K562 (cell line): ENCODE data around the gene SLC26A6. TPM values are rescaled to one million over a fixed set of nuclear protein-coding genes. Genes with fewer than 3 reads are reported as not detected.
A peak's percentile ranks its signal among the peaks of the same experiment; 100 is the strongest.

ENCODE experiments used
- CAMTA2 ChIP-seq: fragments of 250-450 bp; sonication (Bioruptor Pico); conservative IDR thresholded peaks from 2 replicates; pipeline ENCODE4 v1.5.1; 2022
- CBFB ChIP-seq: sonication (generic); formaldehyde crosslinking; IDR thresholded peaks from 2 replicates; pipeline ENCODE4 v1.4.0; 2020; ENCODE audit warnings: mild to moderate bottlenecking, missing genetic modification reagents
- CTBP1 ChIP-seq: fragments of 450-650 bp; IDR thresholded peaks from 2 replicates; pipeline ENCODE4 v1.6.1; 2016; ENCODE audit warnings: borderline replicate concordance
- CXXC5 ChIP-seq: fragments of 250-450 bp; sonication (Bioruptor Pico); IDR thresholded peaks from 2 replicates; pipeline ENCODE4 v1.8.0; 2022; ENCODE audit warnings: inconsistent platforms, mild to moderate bottlenecking, moderate library complexity
- EP400 ChIP-seq: fragments of 450-650 bp; IDR thresholded peaks from 2 replicates; pipeline ENCODE4 v1.6.1; 2017; ENCODE audit warnings: antibody characterized with exemption, mild to moderate bottlenecking, moderate library complexity
- FOXJ2 ChIP-seq: fragments of 200-800 bp; sonication (Bioruptor generic); IDR thresholded peaks from 2 replicates; pipeline ENCODE4 v1.6.1; 2016; ENCODE audit warnings: missing genetic modification characterization, missing compliant biosample characterization
- GTF2E2 ChIP-seq: fragments of 200-800 bp; sonication (Bioruptor generic); IDR thresholded peaks from 2 replicates; pipeline ENCODE4 v1.6.1; 2016; ENCODE audit warnings: missing genetic modification characterization, missing compliant biosample characterization
- KDM2B ChIP-seq: fragments of 250-450 bp; sonication (Bioruptor Pico); IDR thresholded peaks from 2 replicates; pipeline ENCODE4 v1.8.0; 2021; ENCODE audit warnings: mild to moderate bottlenecking, moderate library complexity
- RBM14 ChIP-seq: fragments of 200-400 bp; formaldehyde crosslinking; IDR thresholded peaks from 2 replicates; pipeline ENCODE4 v1.6.1; 2018; ENCODE audit warnings: low read depth, mild to moderate bottlenecking, low read length, moderate library complexity, borderline replicate concordance; ENCODE audit not compliant: insufficient read depth
- SUPT5H ChIP-seq: fragments of 450-650 bp; IDR thresholded peaks from 2 replicates; pipeline ENCODE4 v1.6.1; 2016
- TOE1 ChIP-seq, 2 experiments: fragments of 450-650 bp in 1 of 2; sonication (generic) in 1 of 2; formaldehyde crosslinking in 1 of 2; IDR thresholded peaks; 2 replicates each; pipeline versions ENCODE4 v1.7.1 to v1.8.0; 2016 to 2022; ENCODE audit warnings: borderline replicate concordance in 2 of 2, mild to moderate bottlenecking in 2 of 2, antibody characterized with exemption in 1 of 2, inconsistent platforms in 1 of 2, low read depth in 1 of 2, missing genetic modification reagents in 1 of 2, moderate library complexity in 1 of 2
- ZKSCAN1 ChIP-seq: fragments of 150-350 bp; IDR thresholded peaks from 2 replicates; pipeline ENCODE4 v1.6.1; 2016; ENCODE audit warnings: low read depth, low read length
- ZNF41 ChIP-seq: fragments of 250-450 bp; sonication (Bioruptor Pico); conservative IDR thresholded peaks from 2 replicates; pipeline ENCODE4 v1.4.0; 2020; ENCODE audit warnings: mild to moderate bottlenecking
- ZNF668 ChIP-seq: fragments of 250-450 bp; sonication (Bioruptor Pico); IDR thresholded peaks from 2 replicates; pipeline ENCODE4 v1.8.0; 2022; ENCODE audit warnings: mild to moderate bottlenecking, inconsistent platforms
- ZNF764 ChIP-seq: fragments of 250-450 bp; sonication (Bioruptor Pico); IDR thresholded peaks from 2 replicates; pipeline ENCODE4 v1.4.0; 2020; ENCODE audit warnings: low read depth, mild to moderate bottlenecking, moderate library complexity
- polyA plus RNA-seq, 8 experiments: library from polyadenylated mRNA; depleted of rRNA in 4 of 8; stranded (reverse) in 5 of 8; unstranded in 3 of 8; fragments of >200 nt; fragmentation: Nextera tagmentation in 2 of 8; fragmentation: Illumina TruSeq in 1 of 8; extraction: Ambion mirVana in 2 of 8; extraction: Trizol in 1 of 8; gene quantifications; 2 replicates each; pipeline versions ENCODE4 v1.2.1 to v1.2.3, GENCODE V29; 2011 to 2014; ENCODE audit warnings: inconsistent platforms in 1 of 8, missing spikeins in 1 of 8
- total RNA-seq, 7 experiments: library from RNA; depleted of rRNA in 6 of 7; stranded (reverse); fragments of >200 nt in 6 of 7; fragmentation: Illumina TruSeq in 2 of 7; extraction: Trizol in 2 of 7; gene quantifications; 2 replicates each; pipeline versions ENCODE4 v1.2.1 to v1.2.3, GENCODE V29; 2011 to 2021; ENCODE audit warnings: low replicate concordance in 1 of 7
- TF ChIP-seq, protein P1 (sequence below), 2 experiments: IDR thresholded peaks; 2 replicates each; pipeline ENCODE4 v1.6.1; 2012; ENCODE audit warnings: improper control_type of control experiment in 2 of 2, low read depth in 2 of 2, low read length in 2 of 2, borderline replicate concordance in 1 of 2
- TF ChIP-seq, protein P2 (sequence below): fragments of 250-450 bp; sonication (Bioruptor Pico); IDR thresholded peaks from 2 replicates; pipeline ENCODE4 v1.9.0; 2021; ENCODE audit warnings: mild to moderate bottlenecking
- TF ChIP-seq, protein P3 (sequence below), 2 experiments: fragments of 450-650 bp; conservative IDR thresholded peaks; 2 replicates each; pipeline ENCODE4 v1.6.1; 2017; ENCODE audit warnings: mild to moderate bottlenecking in 2 of 2, moderate library complexity in 2 of 2
- TF ChIP-seq, protein P4 (sequence below): sonication (generic); formaldehyde crosslinking; IDR thresholded peaks from 2 replicates; pipeline ENCODE4 v1.8.1; 2023; ENCODE audit warnings: mild to moderate bottlenecking, missing genetic modification reagents

The SLC26A6 gene
- total and polyA plus RNA-seq, 9 of the 15 experiments (the other 6 are each of a cell fraction or from before 2014, with no cell fraction given): 2.1 to 27.2 (median 14.8) TPM

DNA sequence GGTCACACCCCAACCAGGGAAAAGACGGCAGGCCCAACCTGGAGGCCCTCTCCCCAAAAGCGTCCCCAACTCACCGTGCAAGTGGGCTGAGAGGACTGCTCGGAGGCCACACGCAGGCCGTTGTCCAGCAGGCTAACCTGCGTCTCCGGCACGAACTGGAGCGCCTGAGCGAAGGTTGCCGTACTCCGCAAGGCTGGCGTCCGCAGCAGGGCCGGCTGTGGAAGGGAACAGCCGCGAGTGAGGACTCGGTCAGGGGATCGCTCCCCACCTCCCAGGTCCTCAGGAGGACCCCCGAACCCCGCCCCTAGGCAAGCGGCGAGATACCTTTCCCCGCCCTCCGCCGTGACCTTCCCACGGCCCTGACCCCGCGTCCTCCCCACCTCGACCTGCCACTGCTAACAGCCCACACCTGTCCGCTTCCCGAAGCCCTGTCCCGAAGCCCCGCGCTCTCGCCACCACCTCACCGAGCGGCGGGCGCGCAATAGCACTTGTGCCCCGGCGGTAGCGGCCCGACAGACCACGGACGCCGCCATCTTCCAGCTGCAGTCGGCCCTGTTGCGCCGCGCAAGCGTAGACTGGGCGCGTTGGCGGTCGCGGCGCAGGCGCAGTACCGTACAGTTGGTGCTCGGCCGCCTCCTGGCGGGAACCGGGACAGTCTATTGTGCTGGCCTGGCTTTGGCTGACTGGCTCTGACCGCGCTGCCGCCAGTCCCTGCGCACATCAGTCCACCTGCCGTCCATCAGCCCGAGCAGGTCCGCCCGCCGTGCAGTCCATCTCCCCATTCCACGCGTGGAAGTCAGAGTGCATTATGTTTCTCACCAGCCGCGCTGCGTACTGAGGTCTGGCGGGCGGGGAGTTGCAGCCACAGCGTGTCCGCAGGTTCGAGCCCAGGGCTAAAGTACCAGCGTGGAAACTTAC is 25.9 kb downstream of the SLC26A6 start, which contains the start of gene UQCRC1 (continued):
- TF ChIP-seq SUPT5H: peak; percentile 97
- peak; percentile 85 for TF ChIP-seq EP400
- peak; percentile 34; the same call in 1 of the 2 replicates for TF ChIP-seq GTF2E2 (tag)
- TF ChIP-seq RBM14: no peak
- no peak for TF ChIP-seq KDM2B (CRISPR knock-in tag)
- TF ChIP-seq, protein P1, sequence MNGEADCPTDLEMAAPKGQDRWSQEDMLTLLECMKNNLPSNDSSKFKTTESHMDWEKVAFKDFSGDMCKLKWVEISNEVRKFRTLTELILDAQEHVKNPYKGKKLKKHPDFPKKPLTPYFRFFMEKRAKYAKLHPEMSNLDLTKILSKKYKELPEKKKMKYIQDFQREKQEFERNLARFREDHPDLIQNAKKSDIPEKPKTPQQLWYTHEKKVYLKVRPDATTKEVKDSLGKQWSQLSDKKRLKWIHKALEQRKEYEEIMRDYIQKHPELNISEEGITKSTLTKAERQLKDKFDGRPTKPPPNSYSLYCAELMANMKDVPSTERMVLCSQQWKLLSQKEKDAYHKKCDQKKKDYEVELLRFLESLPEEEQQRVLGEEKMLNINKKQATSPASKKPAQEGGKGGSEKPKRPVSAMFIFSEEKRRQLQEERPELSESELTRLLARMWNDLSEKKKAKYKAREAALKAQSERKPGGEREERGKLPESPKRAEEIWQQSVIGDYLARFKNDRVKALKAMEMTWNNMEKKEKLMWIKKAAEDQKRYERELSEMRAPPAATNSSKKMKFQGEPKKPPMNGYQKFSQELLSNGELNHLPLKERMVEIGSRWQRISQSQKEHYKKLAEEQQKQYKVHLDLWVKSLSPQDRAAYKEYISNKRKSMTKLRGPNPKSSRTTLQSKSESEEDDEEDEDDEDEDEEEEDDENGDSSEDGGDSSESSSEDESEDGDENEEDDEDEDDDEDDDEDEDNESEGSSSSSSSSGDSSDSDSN (IDR thresholded peaks at IDR 0.05; ENCODE audit: borderline replicate concordance in 1 of 2, low read depth in 2 of 2, low read length in 2 of 2): 0 out of 4 replicates have a peak, but pooled peaks of 1 of the 2 experiments have one; percentile 37
- peak; percentile 55; the same call in 1 of the 2 replicates for TF ChIP-seq ZKSCAN1
- TF ChIP-seq CTBP1: peak; percentile 79
- no peak for TF ChIP-seq ZNF668 (CRISPR knock-in tag)
- no peak for TF ChIP-seq ZNF41
- TF ChIP-seq, protein P2, sequence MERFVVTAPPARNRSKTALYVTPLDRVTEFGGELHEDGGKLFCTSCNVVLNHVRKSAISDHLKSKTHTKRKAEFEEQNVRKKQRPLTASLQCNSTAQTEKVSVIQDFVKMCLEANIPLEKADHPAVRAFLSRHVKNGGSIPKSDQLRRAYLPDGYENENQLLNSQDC (CRISPR knock-in tag): no peak
- TF ChIP-seq TOE1 (IDR thresholded peaks at IDR 0.05; ENCODE audit: borderline replicate concordance): no peak
- peak; percentile 78; the same call in 1 of the 2 replicates for TF ChIP-seq TOE1 (CRISPR knock-in tag; IDR thresholded peaks at IDR 0.05; ENCODE audit: borderline replicate concordance, low read depth)
- TF ChIP-seq ZNF764 (CRISPR knock-in tag): 0 out of 2 replicates have a peak, but pooled peaks have one; percentile 41
- peak; percentile 79 for TF ChIP-seq CXXC5
- no peak for TF ChIP-seq FOXJ2 (tag)
- no peak for TF ChIP-seq CBFB
- TF ChIP-seq CAMTA2: no peak
- TF ChIP-seq, protein P3, sequence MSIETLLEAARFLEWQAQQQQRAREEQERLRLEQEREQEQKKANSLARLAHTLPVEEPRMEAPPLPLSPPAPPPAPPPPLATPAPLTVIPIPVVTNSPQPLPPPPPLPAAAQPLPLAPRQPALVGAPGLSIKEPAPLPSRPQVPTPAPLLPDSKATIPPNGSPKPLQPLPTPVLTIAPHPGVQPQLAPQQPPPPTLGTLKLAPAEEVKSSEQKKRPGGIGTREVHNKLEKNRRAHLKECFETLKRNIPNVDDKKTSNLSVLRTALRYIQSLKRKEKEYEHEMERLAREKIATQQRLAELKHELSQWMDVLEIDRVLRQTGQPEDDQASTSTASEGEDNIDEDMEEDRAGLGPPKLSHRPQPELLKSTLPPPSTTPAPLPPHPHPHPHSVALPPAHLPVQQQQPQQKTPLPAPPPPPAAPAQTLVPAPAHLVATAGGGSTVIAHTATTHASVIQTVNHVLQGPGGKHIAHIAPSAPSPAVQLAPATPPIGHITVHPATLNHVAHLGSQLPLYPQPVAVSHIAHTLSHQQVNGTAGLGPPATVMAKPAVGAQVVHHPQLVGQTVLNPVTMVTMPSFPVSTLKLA (conservative IDR thresholded peaks at IDR 0.05): peak; percentile 43 to 68
- TF ChIP-seq, protein P4, sequence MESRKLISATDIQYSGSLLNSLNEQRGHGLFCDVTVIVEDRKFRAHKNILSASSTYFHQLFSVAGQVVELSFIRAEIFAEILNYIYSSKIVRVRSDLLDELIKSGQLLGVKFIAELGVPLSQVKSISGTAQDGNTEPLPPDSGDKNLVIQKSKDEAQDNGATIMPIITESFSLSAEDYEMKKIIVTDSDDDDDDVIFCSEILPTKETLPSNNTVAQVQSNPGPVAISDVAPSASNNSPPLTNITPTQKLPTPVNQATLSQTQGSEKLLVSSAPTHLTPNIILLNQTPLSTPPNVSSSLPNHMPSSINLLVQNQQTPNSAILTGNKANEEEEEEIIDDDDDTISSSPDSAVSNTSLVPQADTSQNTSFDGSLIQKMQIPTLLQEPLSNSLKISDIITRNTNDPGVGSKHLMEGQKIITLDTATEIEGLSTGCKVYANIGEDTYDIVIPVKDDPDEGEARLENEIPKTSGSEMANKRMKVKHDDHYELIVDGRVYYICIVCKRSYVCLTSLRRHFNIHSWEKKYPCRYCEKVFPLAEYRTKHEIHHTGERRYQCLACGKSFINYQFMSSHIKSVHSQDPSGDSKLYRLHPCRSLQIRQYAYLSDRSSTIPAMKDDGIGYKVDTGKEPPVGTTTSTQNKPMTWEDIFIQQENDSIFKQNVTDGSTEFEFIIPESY (CRISPR knock-in tag): peak; percentile 69
